GM19043 (cell line): ENCODE measurements around the gene GLS.
"Not testable (repeated sequence)": the region's sequence is repeated elsewhere in the genome, so short reads cannot be mapped to it uniquely, and the experiment has no call there.

Experiments
- ATAC-seq: cut with Tn5 transposase; IDR thresholded peaks from one replicate; pipeline ENCODE4 v1.9.1; 2021; ENCODE audit warnings: low read depth; ENCODE audit not compliant: unreplicated experiment

The GLS gene

GRCh38 chr2:190922376-190922775 is 41.8 kb downstream of the GLS start:
- no peak for ATAC-seq

GRCh38 chr2:190927301-190927700 is 46.7 kb downstream of the GLS start:
- ATAC-seq: no peak

- ATAC-seq: no peak
These were observed 49.3 kb downstream of the GLS start for GRCh38 chr2:190929919-190930318.

- ATAC-seq: no peak
These were observed 49.8 kb downstream of the GLS start for GRCh38 chr2:190930411-190930810.

GRCh38 chr2:190932514-190932913 is 51.9 kb downstream of the GLS start:
- no peak for ATAC-seq

GRCh38 chr2:190933361-190933760 is 52.7 kb downstream of the GLS start:
- no peak for ATAC-seq

GRCh38 chr2:190935054-190935453 is 54.4 kb downstream of the GLS start:
- no peak for ATAC-seq

GRCh38 chr2:190938771-190939335 is 58.2 kb downstream of the GLS start:
- no peak for ATAC-seq

GRCh38 chr2:190940454-190940853 is 59.8 kb downstream of the GLS start:
- no peak for ATAC-seq

GRCh38 chr2:190941571-190941970 is 61.0 kb downstream of the GLS start:
- ATAC-seq: no peak

GRCh38 chr2:190942697-190943096 is 62.1 kb downstream of the GLS start:
- no peak for ATAC-seq

- no peak for ATAC-seq
These were observed 63.1 kb downstream of the GLS start for GRCh38 chr2:190943706-190944105.

GRCh38 chr2:190947141-190947540 is 66.5 kb downstream of the GLS start:
- ATAC-seq: no peak

GRCh38 chr2:190947711-190948251 is 67.2 kb downstream of the GLS start:
- ATAC-seq: peak; percentile 69

GRCh38 chr2:190948671-190949070 is 68.0 kb downstream of the GLS start:
- no peak for ATAC-seq

- no peak for ATAC-seq
These were observed 70.0 kb downstream of the GLS start for GRCh38 chr2:190950566-190950991.

- no peak for ATAC-seq
These were observed 72.6 kb downstream of the GLS start for GRCh38 chr2:190953257-190953656.

- no peak for ATAC-seq
These were observed 79.5 kb downstream of the GLS start for GRCh38 chr2:190959911-190960788.

- not testable (repeated sequence) for ATAC-seq
These were observed 80.5 kb downstream of the GLS start for GRCh38 chr2:190961117-190961516.

- ATAC-seq: no peak
These were observed 81.4 kb downstream of the GLS start for GRCh38 chr2:190961918-190962487.

- no peak for ATAC-seq
These were observed 82.5 kb downstream of the GLS start for GRCh38 chr2:190963088-190963487.
